ENCODE results near the gene FTH1.

DNA sequence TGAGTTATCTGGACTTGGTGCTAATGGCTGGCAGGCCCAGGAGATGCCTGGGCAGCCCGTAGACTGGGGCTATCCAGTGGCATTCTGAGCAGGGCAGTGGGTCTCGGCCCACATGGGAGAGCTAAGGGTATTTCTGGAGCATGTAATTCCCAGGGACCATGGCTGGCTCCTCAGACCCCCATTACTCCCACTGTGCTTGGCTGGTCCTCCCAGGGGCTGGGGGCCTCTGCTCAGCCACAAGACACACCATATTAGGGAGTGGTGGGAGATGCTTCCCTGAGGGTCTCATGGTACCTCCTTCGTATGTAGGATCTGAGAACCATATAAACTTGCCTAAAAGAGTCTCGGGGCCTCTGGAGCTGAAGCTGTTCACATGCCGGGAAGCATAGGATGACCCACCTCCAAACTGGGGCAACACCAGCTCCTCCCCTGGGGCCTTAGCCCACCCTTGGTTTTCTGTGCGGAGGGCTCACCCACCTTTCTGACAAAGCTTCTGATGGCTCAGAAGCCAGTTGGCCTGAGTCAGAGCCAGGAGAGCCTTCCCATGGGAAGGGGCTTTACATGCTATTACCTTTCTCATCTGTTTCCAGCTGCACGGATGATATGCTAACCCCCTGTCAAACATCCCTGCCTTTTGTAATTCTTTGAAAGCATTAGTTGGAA, 9.5 kb upstream of the FTH1 start:
- TF ChIP-seq, protein P1, sequence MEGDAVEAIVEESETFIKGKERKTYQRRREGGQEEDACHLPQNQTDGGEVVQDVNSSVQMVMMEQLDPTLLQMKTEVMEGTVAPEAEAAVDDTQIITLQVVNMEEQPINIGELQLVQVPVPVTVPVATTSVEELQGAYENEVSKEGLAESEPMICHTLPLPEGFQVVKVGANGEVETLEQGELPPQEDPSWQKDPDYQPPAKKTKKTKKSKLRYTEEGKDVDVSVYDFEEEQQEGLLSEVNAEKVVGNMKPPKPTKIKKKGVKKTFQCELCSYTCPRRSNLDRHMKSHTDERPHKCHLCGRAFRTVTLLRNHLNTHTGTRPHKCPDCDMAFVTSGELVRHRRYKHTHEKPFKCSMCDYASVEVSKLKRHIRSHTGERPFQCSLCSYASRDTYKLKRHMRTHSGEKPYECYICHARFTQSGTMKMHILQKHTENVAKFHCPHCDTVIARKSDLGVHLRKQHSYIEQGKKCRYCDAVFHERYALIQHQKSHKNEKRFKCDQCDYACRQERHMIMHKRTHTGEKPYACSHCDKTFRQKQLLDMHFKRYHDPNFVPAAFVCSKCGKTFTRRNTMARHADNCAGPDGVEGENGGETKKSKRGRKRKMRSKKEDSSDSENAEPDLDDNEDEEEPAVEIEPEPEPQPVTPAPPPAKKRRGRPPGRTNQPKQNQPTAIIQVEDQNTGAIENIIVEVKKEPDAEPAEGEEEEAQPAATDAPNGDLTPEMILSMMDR (IDR thresholded peaks at IDR 0.05): no peak
- no peak for TF ChIP-seq POLR2A (IDR thresholded peaks at IDR 0.05)
